Measurements from ENCODE around the gene SLC25A51.

SLC25A51 gene

GRCh38 chr9:37918665-37919170 lies 14.8 kb upstream of the SLC25A51 start:
- no peak for DNase-seq

- no peak for DNase-seq
Observed at GRCh38 chr9:37917801-37918664, 14.1 kb upstream of the SLC25A51 start.

- DNase-seq: no peak
Observed at GRCh38 chr9:37917313-37917731, 13.4 kb upstream of the SLC25A51 start.

- DNase-seq: no peak
Observed at GRCh38 chr9:37916471-37917312, 12.8 kb upstream of the SLC25A51 start.

DNA sequence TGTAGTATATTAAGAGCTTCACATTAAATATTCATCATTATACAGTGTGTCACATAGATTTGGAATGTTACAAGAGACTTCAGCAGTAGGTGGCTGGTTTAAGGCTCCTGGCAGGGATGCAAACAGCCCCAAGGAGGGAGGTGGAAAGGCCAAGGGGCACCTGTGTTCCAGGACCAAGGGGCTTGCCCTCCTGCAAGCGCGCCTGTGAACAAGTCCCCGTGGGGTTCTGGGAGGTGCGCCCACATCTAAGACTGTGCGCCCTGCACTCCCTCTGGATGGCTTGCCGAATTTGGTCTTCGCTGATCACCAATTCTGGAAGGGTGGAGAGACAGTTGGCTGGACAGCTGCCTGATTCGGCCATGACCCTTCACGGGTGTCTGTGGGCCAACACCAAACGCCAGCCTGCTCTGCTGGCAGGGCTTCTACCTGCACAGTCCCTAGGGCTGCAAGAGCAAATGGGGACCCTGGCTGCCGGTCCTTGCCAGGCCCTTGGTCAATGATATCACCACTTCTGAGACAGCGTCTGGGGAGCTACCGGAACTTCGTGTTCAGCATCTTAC lies 12.1 kb upstream of the SLC25A51 start:
- DNase-seq: no peak

- DNase-seq: no peak
Observed at GRCh38 chr9:37914701-37915358, 10.9 kb upstream of the SLC25A51 start.

- no peak for DNase-seq
Observed at GRCh38 chr9:37914154-37914551, 10.2 kb upstream of the SLC25A51 start.

DNA sequence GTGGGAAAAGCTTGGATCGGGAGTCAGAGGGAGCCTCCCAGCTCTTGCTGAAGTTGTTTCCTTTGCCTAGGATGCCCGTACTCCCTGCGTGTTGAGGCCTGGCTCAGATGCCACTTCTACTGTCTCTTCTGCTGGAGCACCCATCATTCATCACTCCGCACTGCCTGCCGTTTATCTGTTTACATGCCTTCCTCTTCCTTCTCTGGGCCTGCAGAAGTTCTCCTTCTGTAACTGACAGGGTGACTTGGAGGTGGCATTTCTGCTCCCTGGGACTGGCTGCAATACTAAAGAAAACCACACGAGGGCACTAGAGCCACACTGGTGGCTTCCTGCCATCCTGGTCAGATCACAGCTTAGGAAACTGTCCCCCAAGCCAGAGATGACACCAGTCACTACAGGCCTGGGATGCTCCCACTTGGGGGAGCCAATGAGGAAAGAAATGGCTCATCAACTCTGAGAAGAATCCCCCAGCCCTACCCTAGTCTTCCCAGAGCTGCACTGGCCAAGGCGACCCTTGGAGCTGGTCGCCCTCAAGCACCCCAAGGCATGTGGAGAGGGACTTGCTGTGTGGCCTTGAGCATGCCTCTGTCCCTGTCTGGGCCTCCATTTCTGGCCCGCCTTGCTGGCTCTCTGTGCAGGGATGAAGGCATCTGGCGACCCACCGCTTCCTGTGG lies 9.7 kb upstream of the SLC25A51 start:
- peak; percentile 96 for DNase-seq

DNA sequence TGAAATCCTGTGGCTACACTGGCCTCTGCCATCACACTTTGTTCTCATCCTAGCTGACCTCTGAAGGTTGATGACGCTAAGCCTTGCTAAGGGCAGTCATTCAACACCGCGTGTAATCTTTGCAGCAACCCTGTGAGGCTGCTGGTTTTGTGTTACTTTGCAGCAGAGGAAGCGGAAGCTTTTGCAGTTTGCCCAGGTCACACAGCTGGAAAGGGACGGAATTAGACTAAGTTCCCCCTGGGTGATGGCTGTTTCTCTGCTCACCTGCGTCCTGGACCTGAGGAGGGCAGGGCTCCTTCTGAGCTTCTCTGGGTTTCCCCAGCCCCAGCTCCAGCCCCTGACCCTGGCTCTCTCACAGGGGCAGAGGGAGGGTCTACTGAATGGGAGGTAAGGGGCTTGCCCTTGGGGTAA lies 7.3 kb upstream of the SLC25A51 start:
- DNase-seq: peak; percentile 42

DNA sequence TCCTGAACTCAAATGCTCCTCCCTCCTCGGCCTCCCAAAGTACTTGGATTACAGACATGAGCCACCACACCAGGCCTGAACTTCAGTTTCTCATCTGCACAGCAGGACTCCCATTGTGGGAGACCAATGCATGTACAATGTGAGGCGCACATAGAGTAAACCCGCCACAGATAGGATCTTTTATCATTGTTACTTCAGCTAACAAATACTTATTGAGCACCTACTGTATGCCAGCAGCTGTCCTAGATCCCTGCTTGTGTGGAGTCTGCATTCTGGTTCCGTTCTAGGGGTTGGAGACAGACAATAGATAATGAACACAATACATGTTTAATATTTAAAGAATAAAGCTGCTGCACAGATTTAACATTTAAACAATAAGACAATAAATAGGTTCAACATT lies 6.3 kb upstream of the SLC25A51 start:
- DNase-seq: peak; percentile 10

DNA sequence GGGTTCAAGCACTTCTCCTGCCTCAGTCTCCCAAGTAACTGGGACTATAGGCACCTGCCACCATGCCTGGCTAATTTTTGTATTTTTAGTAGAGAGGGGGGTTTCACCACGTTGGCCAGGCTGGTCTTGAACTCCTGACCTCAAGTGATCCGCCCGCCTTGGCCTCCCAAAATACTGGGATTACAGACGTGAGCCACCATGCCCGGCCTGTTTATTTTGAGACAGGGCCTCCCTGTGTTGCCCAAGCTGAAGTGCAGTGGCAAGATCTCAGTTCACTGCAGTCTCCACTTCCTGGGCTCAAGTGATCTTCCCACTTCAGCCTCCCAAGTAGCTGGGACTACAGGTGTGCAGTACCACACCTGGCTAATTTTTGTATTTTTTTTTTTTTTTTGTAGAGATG lies 5.9 kb upstream of the SLC25A51 start:
- peak; percentile 22 for DNase-seq

GRCh38 chr9:37909326-37909725 lies 5.4 kb upstream of the SLC25A51 start:
- peak; percentile 26 for DNase-seq

DNA sequence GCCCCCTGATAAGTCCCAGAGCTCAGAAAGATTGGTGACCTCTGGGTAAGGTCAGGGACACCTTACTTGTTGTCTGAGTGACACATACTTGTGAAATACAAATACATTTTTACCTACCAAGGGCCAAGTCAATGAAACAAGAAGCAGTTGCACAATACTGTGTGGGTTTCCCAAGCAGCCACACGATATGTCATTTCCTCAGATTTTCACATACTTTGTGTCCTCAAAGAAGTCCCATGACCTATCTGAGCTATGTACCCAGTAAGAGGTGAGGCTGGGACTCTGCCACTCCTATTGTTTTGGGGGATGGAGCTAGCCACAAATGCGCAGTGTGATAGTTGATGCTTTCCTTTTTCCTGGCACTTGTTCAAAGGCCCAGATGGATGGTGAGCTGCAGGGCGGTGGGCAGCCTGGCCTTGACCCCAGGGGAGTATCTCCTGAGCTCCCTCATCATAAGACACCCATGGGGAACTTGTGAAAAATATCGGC lies 4.8 kb upstream of the SLC25A51 start:
- DNase-seq: peak; percentile 42

GRCh38 chr9:37908283-37908682 lies 4.4 kb upstream of the SLC25A51 start:
- no peak for DNase-seq

GRCh38 chr9:37906312-37907239 lies 2.6 kb upstream of the SLC25A51 start:
- DNase-seq: no peak

- DNase-seq: no peak
Observed at GRCh38 chr9:37905776-37906175, 1.8 kb upstream of the SLC25A51 start.

GRCh38 chr9:37905131-37905505 lies 1.2 kb upstream of the SLC25A51 start:
- no peak for DNase-seq

DNA sequence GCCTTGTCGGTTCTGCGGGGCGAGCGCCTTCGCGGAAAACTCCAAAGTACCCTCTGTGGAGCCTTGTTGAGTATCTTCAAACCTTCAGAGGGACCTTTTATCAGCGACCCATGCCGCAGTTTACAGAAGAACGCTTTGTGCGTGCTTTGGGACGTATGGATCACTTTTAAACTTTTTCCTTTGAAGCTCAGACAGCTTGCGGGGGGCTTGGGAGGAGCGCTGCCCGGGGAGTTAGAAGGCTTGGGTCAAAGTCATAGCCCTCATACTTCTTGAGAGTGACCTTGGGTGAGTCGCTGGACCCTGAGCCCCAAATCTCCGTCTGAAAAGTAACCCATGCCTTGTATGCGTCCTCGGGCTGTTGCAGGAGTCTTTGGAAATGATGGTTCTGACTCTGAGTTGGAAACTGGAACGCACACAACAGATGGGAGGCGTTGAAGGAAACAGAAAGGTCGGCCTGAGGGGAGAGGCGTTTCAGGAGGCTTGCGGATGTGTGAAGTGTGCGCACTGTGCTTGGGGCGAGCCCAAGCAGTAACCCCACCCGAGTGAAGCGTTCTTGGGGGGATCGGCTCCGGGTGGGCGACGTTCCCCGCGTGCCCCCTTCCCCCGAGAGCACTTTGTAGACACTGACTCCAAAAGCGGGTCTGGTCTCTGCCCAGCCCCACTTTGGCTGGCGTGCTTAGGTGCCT lies 661 bp upstream of the SLC25A51 start:
- no peak for DNase-seq

DNA sequence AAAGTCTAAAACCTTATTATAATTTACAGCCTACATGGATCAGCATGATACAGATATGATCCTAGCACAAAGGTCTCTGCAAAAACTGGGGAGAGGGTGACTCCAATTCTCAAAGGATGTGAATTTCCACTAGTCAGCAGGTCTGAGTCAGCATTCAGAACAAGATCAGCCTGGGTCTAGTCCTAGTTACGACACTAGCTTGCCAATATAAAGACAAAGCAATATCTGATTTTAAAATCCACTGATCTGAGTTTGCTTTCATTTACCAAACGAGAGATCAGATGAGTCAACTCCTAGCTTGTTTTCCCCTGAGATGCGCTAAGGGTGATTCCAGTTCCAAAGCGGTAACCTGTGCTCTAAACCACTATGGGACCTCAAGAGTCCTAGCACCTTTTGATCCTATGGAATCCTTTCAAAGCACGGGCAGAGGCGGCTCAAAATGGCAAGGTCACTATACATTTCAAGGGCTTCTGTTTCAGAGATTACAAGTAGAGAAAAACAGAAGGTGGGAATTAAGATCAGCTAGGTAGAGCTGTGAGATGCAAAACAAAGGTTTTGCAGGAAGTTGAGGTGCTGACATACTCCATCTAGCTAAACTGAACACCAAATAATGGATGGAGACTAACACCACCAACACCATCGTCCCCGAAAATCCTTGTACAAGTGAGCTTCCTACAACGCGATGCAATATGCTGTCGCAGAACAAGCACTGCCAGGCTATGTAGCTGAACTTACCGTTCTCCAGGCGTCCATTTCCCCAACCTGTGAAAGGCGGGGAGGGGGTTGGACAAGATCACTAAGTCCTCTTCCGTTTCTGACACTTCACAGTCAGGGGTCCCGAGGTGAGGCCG lies 906 bp downstream of the SLC25A51 start:
- no peak for DNase-seq

Measured in activated CD8-positive, alpha-beta memory T cell treated with anti-CD3 and anti-CD28 coated beads, Interleukin-2, amount 50 U/mL, for 48 hours (primary cell).